OCI-LY7 (cell line): ENCODE measurements around the gene SIK2.

Source experiments
- EZH2phosphoT487 ChIP-seq: fragments of 200-600 bp; sonication (generic); IDR thresholded peaks from 2 replicates; pipeline ENCODE4 v1.6.1; 2018; ENCODE audit warnings: low read depth, borderline replicate concordance, mild to moderate bottlenecking, mixed run types, antibody characterized with exemption, low read length, moderate library complexity, mixed read lengths
- TF ChIP-seq, protein P1 (sequence below): fragments of 200-600 bp; sonication (generic); conservative IDR thresholded peaks from 2 replicates; pipeline ENCODE4 v1.5.1; 2014; ENCODE audit warnings: mild to moderate bottlenecking, antibody characterized with exemption, low read length, moderate library complexity, mixed read lengths

DNA sequence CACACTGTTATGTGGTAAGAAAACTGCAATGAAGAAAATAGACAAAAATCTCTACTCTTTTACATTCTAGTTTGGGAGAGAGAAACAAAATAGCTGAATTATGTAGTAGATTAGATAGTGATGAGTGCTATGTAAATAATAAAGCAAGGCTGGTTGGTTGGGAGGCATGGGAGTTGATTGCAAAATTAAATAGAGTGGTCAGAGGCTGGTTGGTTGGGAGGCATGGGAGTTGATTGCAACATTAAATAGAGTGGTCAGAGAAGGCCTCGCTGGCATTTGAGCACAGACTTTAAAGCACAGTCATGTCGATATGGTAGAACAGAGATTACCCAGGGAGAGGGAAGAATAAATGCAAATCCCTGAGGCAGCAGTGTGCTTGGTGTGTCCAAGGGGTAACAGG lies 22.4 kb downstream of the SIK2 start:
- TF ChIP-seq, protein P1, sequence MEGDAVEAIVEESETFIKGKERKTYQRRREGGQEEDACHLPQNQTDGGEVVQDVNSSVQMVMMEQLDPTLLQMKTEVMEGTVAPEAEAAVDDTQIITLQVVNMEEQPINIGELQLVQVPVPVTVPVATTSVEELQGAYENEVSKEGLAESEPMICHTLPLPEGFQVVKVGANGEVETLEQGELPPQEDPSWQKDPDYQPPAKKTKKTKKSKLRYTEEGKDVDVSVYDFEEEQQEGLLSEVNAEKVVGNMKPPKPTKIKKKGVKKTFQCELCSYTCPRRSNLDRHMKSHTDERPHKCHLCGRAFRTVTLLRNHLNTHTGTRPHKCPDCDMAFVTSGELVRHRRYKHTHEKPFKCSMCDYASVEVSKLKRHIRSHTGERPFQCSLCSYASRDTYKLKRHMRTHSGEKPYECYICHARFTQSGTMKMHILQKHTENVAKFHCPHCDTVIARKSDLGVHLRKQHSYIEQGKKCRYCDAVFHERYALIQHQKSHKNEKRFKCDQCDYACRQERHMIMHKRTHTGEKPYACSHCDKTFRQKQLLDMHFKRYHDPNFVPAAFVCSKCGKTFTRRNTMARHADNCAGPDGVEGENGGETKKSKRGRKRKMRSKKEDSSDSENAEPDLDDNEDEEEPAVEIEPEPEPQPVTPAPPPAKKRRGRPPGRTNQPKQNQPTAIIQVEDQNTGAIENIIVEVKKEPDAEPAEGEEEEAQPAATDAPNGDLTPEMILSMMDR, result no peak
- no peak for TF ChIP-seq EZH2phosphoT487
